PFSK-1 (cell line): Measurements from ENCODE around the gene MYO5B.

Source experiments
- POLR2AphosphoS5 ChIP-seq: IDR thresholded peaks from 2 replicates; pipeline ENCODE4 v1.6.1; 2012; ENCODE audit warnings: low read depth, mild to moderate bottlenecking, control low read depth, low read length, moderate library complexity
- SIN3A ChIP-seq: IDR thresholded peaks from 2 replicates; pipeline ENCODE4 v1.6.1; 2012; ENCODE audit warnings: mild to moderate bottlenecking, low read length, moderate library complexity, borderline replicate concordance; ENCODE audit not compliant: insufficient read depth
- TAF1 ChIP-seq: IDR thresholded peaks from 2 replicates; pipeline ENCODE4 v1.6.1; 2012; ENCODE audit warnings: low read length, control low read depth, borderline replicate concordance; ENCODE audit not compliant: insufficient read depth

DNA sequence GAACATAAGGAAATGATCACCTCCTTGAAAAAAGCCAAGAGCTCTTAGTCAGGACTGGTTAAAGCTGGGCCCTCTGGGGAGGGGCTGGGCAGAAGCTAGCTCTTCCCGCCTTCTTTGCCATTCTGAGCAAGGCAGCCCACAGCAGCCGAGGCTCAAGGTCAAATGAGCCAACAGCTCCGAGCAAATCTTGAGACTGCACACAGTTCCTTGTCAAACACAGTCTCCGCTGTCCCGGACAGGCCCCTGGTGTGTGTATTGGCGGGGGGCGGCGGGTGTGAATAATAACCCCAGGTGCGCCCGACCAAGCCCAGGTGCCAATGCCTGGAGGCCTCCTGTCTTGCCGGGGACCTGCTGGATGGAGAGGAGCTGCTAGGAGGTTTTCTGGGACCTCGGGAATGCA is 335.2 kb downstream of the MYO5B start:
- TF ChIP-seq POLR2AphosphoS5 = no peak
- no peak for TF ChIP-seq SIN3A
- no peak for TF ChIP-seq TAF1
